NCI-H226 (cell line): ENCODE data around the gene TGFB2.

Experiments
- DNase-seq: peaks from one replicate; pipeline ENCODE4 v3.0.0-alpha.2; 2015

The TGFB2 gene

DNA sequence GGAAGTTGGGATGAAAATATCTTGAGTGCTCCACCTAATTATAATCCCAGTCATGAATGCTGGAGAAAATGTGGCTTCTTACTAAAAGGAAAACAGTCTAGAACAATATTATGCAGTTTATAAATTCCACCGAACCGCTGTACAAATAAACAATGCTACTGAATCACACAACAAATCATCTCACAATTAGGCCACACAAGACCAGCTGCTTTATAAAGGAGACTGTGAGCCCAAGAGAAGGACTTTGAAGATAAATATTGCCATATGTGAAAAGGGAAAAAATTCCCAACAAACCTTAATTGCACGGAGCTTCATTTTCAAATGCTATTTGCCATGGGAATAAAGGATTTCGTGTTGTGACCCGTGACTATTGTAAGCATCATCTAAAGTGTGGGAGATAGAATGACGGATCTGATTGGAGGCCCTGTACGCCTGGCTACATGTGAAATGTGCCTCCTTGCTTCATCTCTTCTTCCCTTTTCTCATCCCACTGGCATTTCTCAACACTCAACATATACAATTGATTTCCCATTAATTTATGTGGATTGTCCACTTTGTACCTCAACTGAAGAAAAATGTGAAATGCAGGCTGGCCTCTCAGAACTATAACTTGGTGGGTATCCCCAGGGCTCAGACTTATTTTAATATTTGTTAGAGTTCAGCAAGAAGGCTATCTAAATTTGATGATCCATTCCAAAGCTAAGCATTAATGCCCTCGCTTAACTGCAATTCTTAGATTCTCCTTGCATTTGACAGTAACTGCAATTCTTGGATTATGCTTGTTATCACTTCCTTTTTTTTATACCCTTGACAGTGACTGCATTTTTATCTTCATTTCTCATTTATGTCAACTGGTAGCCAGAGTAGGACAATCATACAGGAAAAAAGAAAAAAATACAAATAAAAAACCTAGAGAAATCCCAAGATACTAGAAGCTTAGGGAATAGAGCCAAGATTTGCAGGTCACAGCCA lies 122.3 kb downstream of the TGFB2 start:
- DNase-seq = no peak

DNA sequence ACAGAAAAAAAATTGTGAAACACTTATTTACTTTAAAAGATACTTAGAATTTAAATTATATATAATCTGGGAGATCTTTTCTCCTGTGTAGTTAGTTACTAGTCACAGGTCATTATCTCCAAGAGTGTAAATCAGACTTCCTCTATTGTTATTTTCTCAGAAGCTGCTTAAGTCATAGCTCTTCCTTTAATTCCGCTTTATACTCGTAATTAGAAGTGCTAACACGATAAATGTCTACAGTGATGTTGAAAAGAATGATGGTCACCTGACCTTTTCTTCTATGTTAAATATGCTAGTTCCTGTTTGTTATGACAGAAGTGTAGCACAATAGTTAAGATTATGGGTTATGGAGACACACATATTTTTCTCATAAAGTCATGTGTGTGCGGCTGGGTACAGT lies 123.6 kb downstream of the TGFB2 start:
- no peak for DNase-seq

GRCh38 chr1:218472885-218473284 lies 127.7 kb downstream of the TGFB2 start:
- no peak for DNase-seq

GRCh38 chr1:218473522-218473921 lies 128.4 kb downstream of the TGFB2 start:
- DNase-seq = no peak

GRCh38 chr1:218474128-218474527 lies 129.0 kb downstream of the TGFB2 start:
- DNase-seq = no peak

- peak; percentile 33 for DNase-seq
These were observed 130.1 kb downstream of the TGFB2 start for GRCh38 chr1:218475275-218475674.

DNA sequence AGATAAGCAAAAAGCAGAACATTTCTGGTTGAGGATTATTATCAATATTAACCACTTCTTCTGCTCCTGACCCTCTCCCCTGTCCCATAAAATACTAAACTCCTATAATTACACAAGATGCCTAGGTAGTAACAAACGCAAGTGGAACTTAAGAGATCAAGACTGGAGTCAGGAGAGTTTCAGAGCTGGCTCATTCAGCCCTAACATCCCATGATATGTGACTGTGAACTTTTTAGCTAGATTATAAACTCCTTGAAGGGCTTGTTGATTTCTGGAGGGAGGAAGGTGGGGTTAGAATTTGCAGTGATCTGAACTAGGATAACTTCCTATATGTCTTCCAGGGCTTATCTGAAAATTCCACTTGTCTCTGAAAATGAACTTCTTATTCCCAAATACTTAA lies 130.6 kb downstream of the TGFB2 start:
- no peak for DNase-seq

DNA sequence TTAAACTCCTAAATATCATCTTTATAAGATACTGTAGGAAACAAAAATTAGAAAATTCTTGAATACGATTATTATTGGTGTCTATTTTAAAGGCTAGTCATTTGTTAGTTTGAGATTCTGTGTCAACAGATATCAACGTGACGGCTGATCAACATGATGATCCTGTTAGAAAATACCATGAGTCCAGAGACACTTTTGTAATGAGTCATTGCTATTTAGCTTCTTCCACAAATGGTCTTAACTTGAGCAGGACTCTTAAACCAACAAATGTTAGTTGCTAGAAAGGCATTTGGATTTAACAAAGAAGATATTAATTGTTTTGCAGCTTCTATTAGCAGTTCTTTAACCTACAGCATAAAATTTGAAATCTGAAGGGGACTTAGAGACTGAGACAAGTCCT lies 131.2 kb downstream of the TGFB2 start:
- peak; percentile 65 for DNase-seq

DNA sequence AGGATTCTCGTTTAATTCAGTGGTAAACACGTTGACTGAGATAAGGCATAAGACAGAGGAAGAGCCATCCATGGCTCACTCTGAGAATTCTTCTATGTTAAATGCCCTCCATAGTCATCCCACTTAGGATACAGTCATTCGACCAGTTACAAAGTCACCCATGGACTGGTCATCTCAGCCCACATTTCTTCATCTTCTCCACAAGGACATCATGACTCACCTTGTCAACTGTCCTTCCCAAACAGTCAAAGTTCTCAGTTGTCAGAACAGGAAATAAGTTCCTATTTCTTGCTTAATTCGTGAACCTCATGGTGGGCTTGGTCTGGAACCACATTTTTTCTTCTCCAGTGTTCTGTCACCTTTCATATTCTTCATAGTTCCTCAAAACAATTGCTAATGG lies 133.2 kb downstream of the TGFB2 start:
- DNase-seq = no peak

DNA sequence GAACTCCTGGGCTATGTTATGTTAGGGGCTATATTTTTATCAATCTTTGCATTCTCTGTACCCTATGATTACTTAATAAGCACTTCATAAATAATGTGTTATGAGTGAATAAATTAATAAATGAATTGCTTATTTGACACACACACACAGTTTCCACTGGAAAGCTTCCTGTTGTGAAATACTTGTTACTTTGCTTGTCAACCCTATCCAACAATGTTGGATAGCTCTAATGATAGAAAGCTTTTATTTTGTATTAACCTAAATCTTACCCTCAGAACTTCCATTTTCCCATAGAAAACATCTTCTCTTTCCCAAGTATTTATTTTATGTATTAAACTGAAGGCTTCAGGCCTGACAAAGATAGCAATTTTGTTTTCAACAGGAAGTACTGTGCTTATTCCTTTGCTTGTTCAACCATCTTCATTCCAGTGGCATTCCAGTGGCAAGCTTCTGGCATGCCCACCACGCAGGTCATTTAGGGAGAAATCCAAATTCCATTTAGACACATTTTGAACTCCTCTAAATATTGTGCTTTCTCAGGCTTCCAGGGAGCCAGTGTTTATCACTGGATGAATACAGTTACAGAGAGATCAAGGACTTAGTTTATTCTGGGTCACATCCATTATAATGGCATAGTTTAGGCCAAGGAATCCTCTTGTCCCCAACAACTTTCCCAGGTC lies 134.4 kb downstream of the TGFB2 start:
- DNase-seq = peak; percentile 51

DNA sequence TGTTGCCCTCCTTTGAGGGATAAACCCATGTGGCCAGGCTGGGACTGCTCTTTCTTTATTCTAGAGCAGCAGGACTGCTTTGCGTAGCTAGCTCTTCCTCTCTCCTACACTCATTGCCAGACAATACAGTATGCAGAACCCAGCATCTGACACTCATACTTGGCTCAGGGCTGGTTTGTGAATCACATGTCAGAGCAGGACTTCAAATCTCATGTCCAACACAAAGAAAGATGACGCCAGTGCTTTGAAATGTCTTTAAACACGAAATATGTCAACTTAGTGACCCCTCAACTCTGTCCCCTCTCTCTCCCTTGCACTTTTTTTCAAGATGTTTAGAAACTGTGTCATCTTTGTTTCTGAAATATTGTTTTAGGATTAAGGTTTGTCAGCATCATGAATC lies 135.0 kb downstream of the TGFB2 start:
- peak; percentile 78 for DNase-seq

GRCh38 chr1:218480588-218481099 lies 135.5 kb downstream of the TGFB2 start:
- peak; percentile 76 for DNase-seq

- DNase-seq = peak; percentile 7
These were observed 136.1 kb downstream of the TGFB2 start for GRCh38 chr1:218481116-218481775.

DNA sequence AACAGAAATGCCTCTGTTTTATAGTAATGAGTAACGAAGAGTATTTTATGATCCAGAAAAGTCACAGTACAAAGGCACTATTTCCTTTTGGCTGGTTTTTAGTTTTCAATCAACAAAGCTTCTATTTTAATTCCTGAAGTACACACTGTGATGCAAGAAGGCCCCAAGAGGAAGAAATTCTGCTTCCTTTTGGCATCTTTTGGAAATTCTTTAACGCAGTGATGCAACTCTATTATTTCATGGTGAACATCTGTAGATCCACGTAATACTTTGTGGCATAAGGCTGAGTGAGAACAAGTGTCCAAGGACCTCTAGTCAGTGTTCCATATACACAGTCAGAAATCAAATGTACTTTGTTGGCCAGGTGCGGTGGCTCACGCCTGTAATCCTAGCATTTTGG lies 137.5 kb downstream of the TGFB2 start:
- no peak for DNase-seq

- peak; percentile 7 for DNase-seq
These were observed 140.2 kb downstream of the TGFB2 start for GRCh38 chr1:218485241-218485928.

- DNase-seq = no peak
These were observed 143.4 kb downstream of the TGFB2 start for GRCh38 chr1:218488531-218488930.

DNA sequence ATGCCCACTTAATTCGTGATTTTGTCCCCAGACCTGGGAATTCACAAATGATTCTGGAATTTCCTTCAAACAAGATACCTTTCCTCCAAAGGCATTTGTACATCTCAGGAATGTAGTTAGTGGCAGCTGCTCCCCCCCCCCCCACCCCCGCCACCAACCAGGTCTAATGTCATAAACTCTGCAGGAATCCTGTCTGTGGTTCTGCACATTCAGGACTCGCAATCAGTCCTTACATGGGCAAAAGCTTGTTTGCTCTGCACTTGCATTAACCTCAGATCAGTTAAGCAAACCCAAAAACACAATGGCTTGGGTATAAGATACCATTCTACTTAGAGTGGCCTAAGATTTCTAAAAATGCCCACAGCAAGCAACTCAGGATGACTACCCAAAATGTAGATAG lies 143.8 kb downstream of the TGFB2 start:
- no peak for DNase-seq

- no peak for DNase-seq
These were observed 145.3 kb downstream of the TGFB2 start for GRCh38 chr1:218490406-218490922.

DNA sequence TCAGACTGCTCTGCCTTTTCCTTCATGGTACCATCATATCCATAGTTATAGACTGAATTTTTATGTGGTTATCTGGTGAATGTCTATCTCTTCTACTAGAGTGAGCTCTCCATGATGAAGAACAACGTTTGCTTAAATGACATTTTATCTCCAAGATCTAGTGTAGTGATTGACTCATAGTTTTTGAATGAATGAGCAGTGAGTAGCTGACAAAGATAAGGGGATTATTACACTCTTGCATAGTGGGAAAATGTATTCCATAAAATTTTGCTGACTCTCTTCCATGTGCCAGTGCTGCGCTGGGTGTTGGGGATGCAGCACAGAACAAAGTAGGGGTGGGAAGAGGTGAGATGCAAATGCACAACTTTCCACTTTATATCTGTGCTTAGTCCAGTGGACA lies 147.7 kb downstream of the TGFB2 start:
- no peak for DNase-seq

DNA sequence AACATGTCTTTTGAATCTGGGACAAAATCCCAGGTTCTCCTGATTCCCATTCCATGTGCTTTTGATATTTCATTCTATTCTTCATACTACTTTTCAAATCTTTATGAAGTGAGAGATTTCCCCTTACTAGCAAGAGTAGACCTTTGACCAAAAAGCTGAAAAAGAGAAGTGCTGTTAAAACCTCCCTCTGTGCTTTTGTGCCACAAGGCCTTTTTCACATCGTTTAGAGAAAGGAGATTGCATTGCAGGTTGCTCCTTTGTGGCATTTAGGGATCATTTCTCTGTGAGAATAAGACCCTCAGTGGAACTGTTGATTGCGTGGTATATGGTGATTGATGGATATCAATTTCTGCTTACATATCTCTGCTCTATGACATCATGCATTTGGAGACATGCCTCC lies 148.8 kb downstream of the TGFB2 start:
- no peak for DNase-seq
